HepG2 (cell line): ENCODE measurements around the gene SMIM12. TPM values are rescaled to one million over a fixed set of nuclear protein-coding genes. Genes with fewer than 3 reads are reported as not detected.

Source experiments
- AHDC1 ChIP-seq: sonication (generic); formaldehyde crosslinking; IDR thresholded peaks from 2 replicates; pipeline ENCODE4 v1.5.1; 2020; ENCODE audit warnings: mild to moderate bottlenecking, missing genetic modification reagents, borderline replicate concordance
- ASH2L ChIP-seq: fragments of 300-600, 200-600 bp; sonication (generic); IDR thresholded peaks from 2 replicates; pipeline ENCODE4 v1.7.0; 2017; ENCODE audit warnings: low read depth, mild to moderate bottlenecking, moderate library complexity, mixed read lengths, low read length; ENCODE audit not compliant: insufficient read length
- ATRX ChIP-seq: sonication (generic); formaldehyde crosslinking; IDR thresholded peaks from 2 replicates; pipeline ENCODE4 v1.4.0; 2020; ENCODE audit warnings: missing genetic modification reagents, borderline replicate concordance
- GRHL1 ChIP-seq: sonication (generic); formaldehyde crosslinking; conservative IDR thresholded peaks from 2 replicates; pipeline ENCODE4 v1.8.0; 2022; ENCODE audit warnings: missing genetic modification reagents
- KDM1A ChIP-seq: IDR thresholded peaks from 2 replicates; pipeline ENCODE4 v1.6.1; 2016; ENCODE audit warnings: missing compliant biosample characterization
- KDM4B ChIP-seq: sonication (generic); formaldehyde crosslinking; IDR thresholded peaks from 2 replicates; pipeline ENCODE4 v1.4.0; 2020; ENCODE audit warnings: missing genetic modification reagents
- POLR2AphosphoS2 ChIP-seq: IDR thresholded peaks from 2 replicates; pipeline ENCODE4 v1.6.1; 2011; ENCODE audit warnings: low read depth, low read length, improper control_type of control experiment
- ZEB1 ChIP-seq: IDR thresholded peaks from 2 replicates; pipeline ENCODE4 v1.6.1; 2012; ENCODE audit warnings: mild to moderate bottlenecking, low read depth, inconsistent platforms; ENCODE audit not compliant: insufficient replicate concordance
- ZNF142 ChIP-seq: sonication (generic); formaldehyde crosslinking; IDR thresholded peaks from 2 replicates; pipeline ENCODE4 v1.4.0; 2020; ENCODE audit warnings: missing genetic modification reagents
- ZNF234 ChIP-seq: sonication (generic); formaldehyde crosslinking; conservative IDR thresholded peaks from 2 replicates; pipeline ENCODE4 v1.5.1; 2020; ENCODE audit warnings: mild to moderate bottlenecking, missing genetic modification reagents
- ZNF432 ChIP-seq: sonication (generic); formaldehyde crosslinking; IDR thresholded peaks from 2 replicates; pipeline ENCODE4 v1.5.0; 2020; ENCODE audit warnings: missing genetic modification reagents, mild to moderate bottlenecking, borderline replicate concordance
- polyA plus RNA-seq, 8 experiments: library from polyadenylated mRNA; depleted of rRNA in 3 of 8; stranded (reverse) in 7 of 8; unstranded in 1 of 8; fragments of >200 nt; fragmentation: Illumina TruSeq in 4 of 8; extraction: Trizol in 4 of 8; gene quantifications; 2 replicates each; pipeline versions ENCODE4 v1.2.1 to v1.2.3, GENCODE V29; 2011 to 2016; ENCODE audit warnings: low read depth in 4 of 8, missing spikeins in 1 of 8, mixed read lengths in 1 of 8; ENCODE audit not compliant: insufficient read depth in 1 of 8
- total RNA-seq, 5 experiments: library from RNA; depleted of rRNA; stranded (reverse); fragments of >200 nt; fragmentation: Illumina TruSeq; extraction: Trizol; gene quantifications; 2 replicates each; pipeline ENCODE4 v1.2.3, GENCODE V29; 2016; ENCODE audit warnings: low read depth in 1 of 5

The SMIM12 gene
- total and polyA plus RNA-seq, 2 of the 13 experiments (the other 11 are each of a cell fraction or from before 2014, with no cell fraction given), result 20.1 to 41.3 TPM

GRCh38 chr1:34825455-34826091 lies 34.0 kb downstream of the SMIM12 start (continued):
- no peak for TF ChIP-seq POLR2AphosphoS2
- TF ChIP-seq ZNF142 (CRISPR knock-in tag), result no peak
- no peak for TF ChIP-seq ZNF432 (CRISPR knock-in tag)
- no peak for TF ChIP-seq GRHL1 (CRISPR knock-in tag)
- TF ChIP-seq KDM1A (CRISPR knock-in tag), result 0 out of 2 replicates have a peak, but pooled peaks have one; percentile 20
- TF ChIP-seq AHDC1 (CRISPR knock-in tag), result no peak; the same call in 1 of the 2 replicates
- no peak for TF ChIP-seq ZEB1
- no peak for TF ChIP-seq KDM4B (CRISPR knock-in tag)
- TF ChIP-seq ZNF234, result no peak
- no peak for TF ChIP-seq ATRX (CRISPR knock-in tag)
- TF ChIP-seq ASH2L, result no peak
